GM21526 (cell line): ENCODE data around the gene TMEM114.
"Not testable (repeated sequence)": the region's sequence is repeated elsewhere in the genome, so short reads cannot be mapped to it uniquely, and the experiment has no call there.

Experiments used
- ATAC-seq: cut with Tn5 transposase; IDR thresholded peaks from one replicate; pipeline ENCODE4 v1.9.1; 2021; ENCODE audit warnings: moderate library complexity; ENCODE audit not compliant: unreplicated experiment, low FRiP score

Gene TMEM114

DNA sequence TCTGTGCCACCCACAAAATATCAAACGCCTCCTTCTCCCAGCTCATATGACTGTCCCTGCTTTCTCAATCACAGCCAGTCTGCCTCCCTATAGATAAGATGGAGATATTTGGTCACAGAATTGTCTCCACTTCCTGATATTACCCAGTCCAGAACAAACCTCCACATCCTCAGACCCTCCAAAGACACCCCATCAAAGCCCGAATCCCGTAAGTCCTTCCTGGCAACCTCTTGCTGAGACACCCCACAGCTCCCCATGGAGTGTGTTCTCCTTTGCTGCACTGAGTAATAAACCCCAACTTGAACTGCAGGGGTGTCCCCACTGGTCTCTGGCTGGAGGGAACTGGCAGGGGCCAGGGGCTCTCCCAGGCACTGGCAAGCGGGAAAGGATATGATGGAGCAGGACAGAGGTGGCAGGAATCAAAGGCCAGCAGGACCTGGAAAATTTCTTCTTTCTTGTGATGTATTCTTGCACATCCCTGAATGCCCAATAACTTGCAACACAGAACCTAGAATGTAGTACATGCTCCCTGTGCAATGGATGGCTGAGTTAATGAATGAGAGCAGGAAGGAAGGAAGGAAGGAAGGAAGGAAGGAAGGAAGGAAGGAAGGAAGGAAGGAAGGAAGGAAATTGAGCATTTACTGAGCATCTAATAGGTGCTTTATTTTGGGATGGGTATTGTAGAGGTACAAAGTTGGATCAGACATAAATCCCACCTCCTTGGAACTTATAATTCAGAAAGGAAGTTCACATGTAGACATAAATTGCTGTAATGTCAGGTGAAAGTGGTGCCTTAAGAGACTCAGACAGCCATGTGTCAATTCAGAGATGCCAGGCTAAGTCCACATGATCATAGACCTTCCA lies 13.9 kb downstream of the TMEM114 start:
- no peak for ATAC-seq

DNA sequence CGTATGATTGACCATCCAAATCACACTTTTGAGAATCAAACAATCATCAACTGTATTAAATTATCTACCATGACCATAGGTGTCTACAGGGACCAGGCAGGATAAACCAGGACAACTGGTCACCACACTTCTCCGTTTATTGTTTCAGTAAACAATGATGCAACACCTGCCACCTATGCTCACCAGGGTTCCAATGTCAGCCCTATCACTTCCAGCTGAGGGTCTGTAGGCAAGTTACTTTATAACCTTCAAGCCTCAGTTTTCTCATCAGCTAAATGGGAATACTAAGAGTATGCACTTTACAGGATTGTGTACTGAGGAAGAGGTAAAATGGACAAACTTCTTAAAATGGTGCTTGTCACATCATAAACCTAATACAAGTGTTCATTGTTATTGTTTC lies 14.9 kb downstream of the TMEM114 start:
- no peak for ATAC-seq

DNA sequence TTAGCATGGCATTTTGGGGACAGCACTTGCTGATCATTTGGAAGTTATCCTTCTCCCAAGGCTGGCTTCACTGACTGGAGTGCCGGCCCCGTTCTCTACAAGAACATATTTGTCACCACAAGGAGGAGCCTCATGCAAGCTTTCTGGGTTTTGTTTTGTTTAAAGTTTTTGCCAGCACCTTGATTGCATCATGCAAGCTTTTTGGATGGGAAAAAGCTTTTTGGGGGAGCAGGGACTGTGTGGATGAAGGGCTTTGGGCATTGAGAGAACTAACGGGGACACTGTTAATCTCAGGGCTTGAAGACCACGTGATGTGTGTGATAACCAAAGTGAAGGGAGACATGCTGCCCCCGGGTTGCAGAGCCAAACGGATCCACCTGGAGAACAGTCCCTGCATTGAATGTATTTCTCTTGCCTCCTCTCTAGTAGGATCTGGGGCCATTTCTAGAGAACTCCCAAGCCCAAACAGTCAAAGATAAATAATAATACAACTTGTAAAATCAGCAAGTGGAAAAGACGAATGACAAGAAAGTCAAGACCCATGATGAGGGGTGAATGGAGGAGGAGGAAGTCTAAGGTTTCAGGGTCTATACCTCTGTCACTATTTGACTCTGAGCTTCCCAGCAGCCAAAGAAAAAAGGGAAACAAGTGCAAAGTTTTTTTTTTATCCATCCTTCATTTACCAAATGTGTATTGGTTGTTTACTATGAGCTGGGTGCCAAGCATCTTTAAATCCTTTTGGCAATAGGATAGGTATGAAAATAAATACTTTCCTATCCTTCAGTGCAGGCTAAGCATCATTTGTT lies 17.2 kb downstream of the TMEM114 start:
- no peak for ATAC-seq

DNA sequence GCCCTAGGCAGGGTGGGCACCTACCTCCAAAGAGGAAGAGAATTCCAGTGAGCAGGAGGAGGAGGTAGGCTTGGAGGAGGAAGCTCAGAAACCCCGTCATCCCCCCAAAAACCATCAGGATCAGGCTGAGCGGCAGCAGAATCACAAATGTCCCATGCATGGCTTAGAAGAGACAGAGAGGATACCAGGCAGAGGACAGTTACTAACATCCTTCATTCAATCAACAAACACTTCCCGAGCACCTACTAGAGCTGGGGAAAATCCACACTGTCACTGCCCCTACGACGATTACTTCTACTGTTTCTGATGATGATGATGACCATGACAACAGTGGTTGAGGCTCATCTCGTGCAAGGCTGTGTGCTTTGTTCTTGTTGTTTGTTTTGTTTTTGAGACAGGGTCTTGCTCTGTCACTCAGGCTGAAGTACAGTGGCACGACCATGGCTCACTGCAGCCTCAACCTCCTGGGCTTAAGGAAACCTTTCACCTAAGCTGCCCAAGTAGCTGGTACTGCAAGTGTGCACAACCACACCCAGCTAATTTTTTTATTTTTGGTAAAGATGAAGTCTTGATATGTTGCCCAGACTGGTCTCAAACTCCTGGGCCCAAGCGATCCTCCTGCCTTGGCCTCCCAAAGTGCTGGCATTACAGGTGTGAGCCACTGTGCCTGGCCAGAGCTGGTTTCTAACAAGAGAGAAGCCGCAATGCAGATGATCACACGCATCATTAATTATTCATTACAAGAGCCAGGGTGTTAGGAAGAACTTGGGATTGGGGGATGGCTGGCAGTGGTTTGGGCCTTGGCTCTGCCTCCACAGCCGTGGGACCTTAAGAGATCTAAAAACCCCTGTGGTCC lies 18.0 kb downstream of the TMEM114 start:
- no peak for ATAC-seq

DNA sequence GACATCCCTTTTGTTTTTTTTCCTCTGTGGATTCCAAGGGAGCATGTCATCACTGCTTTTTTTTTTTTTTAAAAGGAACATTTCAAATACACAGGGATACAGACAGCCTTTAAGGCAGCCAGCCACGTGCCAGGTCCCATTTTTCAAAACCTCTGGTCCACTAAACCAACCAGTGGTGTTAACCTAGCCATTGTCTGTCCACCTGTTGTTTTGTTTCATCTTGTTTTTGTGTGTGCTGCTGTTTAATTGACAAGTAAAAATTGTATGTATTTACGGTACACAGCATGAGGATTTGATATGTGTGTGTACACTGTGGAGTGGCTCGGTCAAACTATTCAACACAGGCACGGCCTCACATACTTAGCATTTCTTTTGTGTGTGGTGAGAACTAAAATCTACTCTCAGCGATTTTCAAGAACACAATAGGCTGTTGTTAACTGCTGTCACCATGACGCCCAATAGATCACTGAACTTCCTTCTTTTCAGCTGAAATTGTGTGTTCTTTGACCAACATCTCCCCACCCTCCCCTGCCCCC lies 19.2 kb downstream of the TMEM114 start:
- no peak for ATAC-seq

DNA sequence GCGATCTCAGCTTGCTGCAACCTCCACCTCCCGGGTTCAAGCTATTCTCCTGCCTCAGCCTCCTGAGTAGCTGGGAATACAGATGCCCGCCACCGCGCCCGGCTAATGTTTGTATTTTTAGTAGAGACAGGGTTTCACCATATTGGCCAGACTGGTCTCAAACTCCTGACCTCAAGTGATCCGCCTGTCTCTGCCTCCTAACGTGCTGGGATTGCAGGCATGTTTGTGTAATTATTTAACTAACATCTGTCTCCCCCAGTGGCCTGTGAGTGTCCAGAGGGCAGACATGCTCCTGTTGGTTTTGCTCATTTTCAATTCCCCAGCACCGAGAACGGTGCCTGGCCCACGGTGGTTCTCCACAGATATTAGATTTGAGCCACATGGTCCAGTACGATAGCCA lies 19.9 kb downstream of the TMEM114 start:
- not testable (repeated sequence) for ATAC-seq

DNA sequence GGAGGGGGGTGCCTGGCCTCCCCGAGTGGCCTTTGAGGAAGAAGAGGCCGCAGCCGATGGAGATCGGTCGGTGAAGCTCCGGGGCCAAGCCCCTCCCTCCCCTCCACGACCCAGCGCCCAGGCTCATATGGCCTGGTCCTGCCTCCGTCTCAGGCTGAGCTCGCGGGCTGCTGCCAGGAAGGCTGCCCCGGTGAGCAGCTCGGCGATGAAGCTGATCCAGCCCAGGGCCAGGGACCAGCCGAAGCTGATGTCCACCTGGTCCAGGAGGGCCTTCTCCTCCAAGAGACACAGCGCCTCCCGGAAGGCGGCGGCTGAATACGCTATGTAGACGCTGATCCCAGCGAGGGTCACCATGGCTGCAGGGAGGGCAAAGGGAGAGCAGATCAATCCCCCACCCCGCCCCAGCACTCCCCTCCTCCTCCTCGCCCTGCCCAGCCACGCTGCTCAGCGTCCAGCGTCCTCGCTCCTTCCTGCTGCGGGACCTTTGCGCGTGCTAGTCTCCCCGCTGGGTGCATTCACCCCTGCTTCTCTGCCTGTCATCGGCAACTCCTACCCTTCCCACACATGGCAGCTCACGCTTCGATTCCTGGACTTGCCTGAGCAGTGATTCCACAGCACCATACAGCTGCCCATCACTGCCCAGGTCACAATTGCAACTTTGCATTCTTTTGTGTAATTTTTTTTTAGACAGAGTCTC lies 20.5 kb downstream of the TMEM114 start:
- no peak for ATAC-seq

DNA sequence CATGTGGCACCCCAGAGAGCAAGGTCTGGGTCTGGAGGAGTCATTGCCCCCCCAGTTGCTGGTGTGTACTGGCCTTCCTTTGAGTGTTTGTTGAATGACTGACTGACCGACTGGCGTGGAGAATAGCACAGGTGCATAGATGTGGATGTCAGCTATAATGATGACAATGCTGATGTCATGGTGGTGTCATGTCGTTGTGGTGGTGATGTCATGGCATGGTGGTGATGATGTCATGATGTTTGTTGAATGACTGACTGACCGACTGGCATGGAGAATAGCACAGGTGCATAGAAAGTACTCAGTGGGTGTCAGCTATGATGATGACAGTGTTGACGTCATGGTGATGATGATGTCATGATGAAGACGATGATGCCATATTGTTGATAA lies 22.1 kb downstream of the TMEM114 start:
- no peak for ATAC-seq

DNA sequence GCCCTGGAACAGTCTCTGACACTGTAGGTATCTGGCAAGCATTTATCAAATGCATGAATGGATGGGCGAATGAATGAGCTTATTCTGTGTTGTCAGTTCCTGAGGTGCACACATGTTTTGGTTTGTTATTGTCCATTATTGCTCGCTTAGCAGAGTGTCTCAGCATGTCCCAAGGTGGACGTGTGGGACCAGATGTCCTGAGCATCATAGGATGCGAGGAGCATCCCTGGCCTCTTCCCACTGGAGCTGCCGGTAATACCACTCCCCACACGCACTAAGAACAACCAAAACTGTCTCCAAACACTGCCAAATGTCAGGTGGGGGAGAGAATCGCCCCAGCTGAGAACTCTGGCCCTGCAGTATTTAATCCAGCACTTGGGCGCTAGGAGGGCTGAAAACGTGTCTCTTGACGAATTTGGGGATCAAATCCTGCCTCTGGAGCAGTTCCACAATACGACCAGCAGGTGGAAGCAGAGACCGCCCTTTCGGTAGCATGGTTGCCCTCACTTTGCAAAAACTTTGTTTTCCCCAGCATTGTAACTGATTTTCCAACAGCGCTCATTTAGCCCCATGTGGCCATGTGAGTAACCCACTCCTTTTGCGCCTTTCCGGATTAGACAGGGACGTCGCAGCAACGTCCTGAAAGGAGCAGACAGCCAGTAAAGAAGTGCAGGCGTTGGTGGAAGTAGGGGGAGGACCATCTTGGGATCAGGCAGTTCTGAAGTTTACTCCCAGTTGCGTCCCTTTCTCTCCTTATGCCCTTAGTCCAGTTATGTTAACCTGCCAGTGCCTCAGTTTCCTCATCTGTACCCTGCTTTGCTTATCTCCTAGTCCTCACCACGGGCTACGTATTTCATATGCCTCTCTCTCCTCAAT lies 22.7 kb downstream of the TMEM114 start:
- ATAC-seq, result peak; percentile 84

DNA sequence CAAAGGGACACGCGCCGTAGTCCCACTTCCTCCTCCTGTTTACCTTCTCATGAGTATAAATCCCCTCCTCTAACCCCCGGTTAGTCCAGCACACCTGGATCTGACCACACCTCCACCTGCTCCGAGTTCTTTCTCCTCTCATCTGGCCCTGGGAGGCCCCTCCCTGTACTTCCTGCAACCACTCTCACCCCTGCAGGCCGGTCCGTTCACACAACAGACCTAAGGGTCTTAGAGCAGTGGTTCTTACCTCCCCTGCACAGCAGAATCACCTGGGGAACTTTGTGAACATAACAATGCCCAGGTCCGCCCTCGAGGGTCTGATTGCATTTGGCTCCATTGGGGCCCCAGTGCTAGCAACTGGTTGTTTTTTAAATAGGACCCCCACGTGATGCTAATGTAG lies 24.8 kb downstream of the TMEM114 start:
- ATAC-seq, result no peak

DNA sequence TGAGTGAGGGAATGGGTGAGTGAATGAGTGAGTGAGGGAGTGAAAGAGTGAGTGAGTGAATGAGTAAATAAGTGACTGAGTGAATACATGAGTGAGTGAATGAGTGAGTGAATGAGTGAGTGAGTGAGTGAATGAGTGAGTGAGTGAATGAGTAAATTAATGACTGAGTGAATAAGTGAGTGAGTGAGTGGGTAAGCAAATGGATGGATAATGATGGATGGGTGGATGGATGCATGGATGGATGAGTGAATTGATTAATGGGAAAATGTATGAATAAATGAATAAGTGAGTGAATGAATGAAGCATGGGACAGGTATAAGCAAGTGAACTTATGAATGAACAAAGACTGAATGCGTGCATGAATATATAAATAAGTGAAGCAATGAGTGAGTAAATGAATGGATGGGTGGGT lies 25.4 kb downstream of the TMEM114 start:
- no peak for ATAC-seq

DNA sequence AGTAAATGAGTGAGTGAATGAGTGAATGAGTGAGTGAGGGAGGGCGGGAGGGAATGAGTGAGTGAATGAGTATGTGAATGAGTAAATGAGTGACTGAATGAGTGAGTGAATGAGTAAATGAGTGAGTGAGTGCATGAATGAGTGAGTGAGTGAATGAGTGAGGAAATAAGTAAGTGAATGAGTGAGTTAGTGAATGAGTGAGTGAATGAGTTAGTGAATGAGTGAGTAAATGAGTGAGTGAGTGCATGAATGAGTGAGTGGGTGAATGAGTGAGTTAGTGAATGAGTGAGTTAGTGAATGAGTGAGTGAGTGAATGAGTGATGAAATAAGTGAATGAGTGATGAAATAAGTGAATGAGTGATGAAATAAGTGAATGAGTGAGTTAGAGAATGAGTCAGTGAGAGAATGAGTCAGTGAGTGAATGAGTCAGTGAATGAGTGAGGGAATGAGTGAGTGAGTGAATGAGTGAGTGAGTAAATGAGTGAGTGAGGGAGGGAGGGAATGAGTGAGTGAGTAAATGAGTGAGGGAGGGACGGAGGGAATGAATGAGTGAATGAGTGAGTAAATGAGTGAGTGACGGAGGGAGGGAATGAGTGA lies 26.3 kb downstream of the TMEM114 start:
- ATAC-seq, result not testable (repeated sequence)

DNA sequence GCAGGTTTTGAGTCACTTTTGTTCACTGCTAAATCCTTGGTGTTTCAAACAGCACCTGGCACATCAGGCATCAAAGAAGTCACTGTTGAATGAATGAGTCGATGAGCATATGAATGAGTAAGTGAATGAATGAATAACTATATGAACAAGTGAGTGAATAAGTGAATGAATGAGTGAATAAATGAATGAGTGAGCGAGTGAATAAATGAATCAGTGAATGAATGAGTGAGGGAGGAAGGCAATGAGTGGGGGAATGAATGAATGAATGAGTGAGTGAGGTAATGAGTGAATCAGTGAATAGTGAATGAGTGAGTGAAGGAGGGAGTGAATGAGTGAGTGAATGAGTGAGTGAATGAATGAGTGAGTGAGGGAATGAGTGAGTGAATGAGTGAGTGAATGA lies 28.8 kb downstream of the TMEM114 start:
- ATAC-seq, result no peak

DNA sequence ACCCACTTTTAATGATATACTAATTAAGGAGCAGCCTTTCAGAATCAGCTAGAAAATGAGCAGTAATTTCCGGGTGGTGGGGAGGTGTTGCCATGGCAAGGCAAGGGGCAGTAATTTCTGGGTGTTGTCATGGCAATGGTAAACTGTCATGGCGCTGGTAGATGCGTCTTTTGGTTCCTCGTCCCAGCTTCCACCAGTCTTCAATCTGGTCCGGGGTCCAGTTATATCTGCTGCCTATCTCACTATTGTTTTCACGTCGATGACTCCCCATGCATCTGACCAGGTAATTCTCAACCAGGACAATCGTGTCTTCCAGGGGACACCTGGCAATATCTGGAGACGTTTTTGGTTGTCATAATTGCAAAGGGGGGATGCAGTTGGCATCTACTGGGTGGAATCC lies 34.9 kb downstream of the TMEM114 start:
- ATAC-seq, result no peak

DNA sequence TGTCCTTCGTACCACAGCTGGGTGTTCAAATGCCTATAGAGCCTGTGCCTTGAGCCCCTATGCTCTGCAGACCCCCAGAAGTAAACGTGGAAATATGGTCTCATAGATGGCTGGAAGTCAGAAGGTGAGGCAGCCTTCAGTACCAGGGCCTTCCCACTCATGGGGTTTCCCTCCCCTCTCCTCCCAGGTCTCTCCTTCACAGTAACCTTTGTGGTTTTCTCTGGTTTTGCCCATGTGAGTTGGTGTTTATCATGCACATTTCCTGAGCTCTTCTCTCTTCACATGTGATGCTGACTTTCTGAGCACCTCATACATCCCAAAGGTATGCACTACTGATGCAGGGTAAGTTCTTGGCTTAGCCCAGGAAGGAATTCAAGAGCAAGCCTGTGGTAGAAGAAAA lies 35.4 kb downstream of the TMEM114 start:
- ATAC-seq, result no peak

DNA sequence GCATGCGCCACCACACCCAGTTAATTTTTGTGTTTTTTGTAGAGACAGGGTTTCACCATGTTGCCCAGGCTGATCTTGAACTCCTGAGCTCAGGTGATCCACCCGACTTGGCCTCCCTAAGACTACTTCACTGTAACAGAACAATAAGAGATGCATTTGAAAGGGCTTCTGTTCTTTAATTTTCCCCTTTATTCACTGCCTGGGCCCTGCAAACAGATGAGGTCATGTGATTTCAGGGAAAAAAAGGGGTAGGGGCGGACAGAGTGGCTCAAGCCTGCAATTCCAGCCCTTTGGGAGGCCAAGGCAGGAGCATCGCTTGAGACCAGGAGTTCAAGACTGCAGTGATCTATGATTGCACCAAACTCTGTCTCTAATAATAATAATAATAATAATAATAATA lies 36.3 kb downstream of the TMEM114 start:
- ATAC-seq, result no peak

DNA sequence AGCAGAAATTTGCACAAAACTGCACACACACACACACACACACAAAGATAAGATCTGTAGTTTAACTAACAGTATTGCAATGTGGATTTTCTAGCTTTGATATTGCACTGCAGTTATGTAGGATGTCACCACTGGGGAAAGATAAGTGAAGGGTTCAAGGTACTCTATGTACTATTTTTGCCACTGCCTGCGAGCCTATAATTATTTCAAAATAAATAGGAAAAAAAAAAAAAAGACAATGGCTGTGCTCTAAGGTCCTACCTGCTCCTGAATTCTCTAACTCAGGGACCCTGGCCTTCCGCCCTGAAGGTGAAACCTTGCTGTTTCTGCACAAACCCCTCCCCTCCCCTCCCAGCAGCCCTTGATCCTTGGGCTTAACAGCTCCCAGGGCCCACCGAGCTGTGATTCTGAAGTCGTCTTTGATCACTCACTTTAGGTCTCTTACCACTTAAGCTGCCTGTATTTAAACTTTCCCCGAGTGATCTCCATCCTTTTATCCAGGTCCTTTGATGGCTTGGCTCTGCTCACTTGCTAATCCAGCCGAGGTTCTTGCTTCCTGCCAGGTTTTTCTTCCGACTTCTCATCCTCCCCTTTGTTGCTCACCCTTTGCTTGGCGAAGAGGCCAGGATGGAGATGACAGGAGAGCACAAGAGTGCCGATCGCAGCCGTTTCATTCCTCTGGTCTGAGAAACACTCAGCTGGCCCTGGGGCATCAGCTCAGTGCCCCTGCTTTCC lies 37.7 kb downstream of the TMEM114 start:
- ATAC-seq, result no peak
